SK-N-SH treated with all-trans-retinoic acid at 6 μM for 48 hours (cell line): ENCODE measurements around the gene EDC3.
"Not testable (repeated sequence)": the region's sequence is repeated elsewhere in the genome, so short reads cannot be mapped to it uniquely, and the experiment has no call there.

ENCODE experiments used
- ARNTL ChIP-seq: fragments of 450-650 bp; formaldehyde crosslinking; IDR thresholded peaks from 2 replicates; pipeline ENCODE4 v1.5.0; 2020; ENCODE audit warnings: low read depth, mild to moderate bottlenecking, moderate library complexity, borderline replicate concordance
- BACH2 ChIP-seq: fragments of 250-450 bp; sonication (Bioruptor Pico); IDR thresholded peaks from 2 replicates; pipeline ENCODE4 v1.9.0; 2021; ENCODE audit warnings: mild to moderate bottlenecking, borderline replicate concordance
- CREB5 ChIP-seq: fragments of 250-450 bp; sonication (Bioruptor Pico); IDR thresholded peaks from 2 replicates; pipeline ENCODE4 v1.5.1; 2020; ENCODE audit warnings: low read depth, mild to moderate bottlenecking, moderate library complexity
- CSDC2 ChIP-seq: fragments of 250-450 bp; sonication (Bioruptor Pico); IDR thresholded peaks from 2 replicates; pipeline ENCODE4 v1.5.0; 2020; ENCODE audit warnings: mild to moderate bottlenecking, moderate library complexity
- ESRRG ChIP-seq: fragments of 250-450 bp; sonication (Bioruptor Pico); IDR thresholded peaks from 2 replicates; pipeline ENCODE4 v1.6.1; 2021; ENCODE audit warnings: mild to moderate bottlenecking
- ISL1 ChIP-seq: fragments of 250-450 bp; sonication (Bioruptor Pico); IDR thresholded peaks from 2 replicates; pipeline ENCODE4 v2.1.2; 2022; ENCODE audit warnings: mild to moderate bottlenecking, moderate library complexity
- RARB ChIP-seq: fragments of 250-450 bp; sonication (Bioruptor Pico); IDR thresholded peaks from 2 replicates; pipeline ENCODE4 v1.8.0; 2021; ENCODE audit warnings: mild to moderate bottlenecking, moderate library complexity
- SNAI2 ChIP-seq: fragments of 250-450 bp; sonication (Bioruptor Pico); IDR thresholded peaks from 2 replicates; pipeline ENCODE4 v1.5.0; 2020; ENCODE audit warnings: mild to moderate bottlenecking, moderate library complexity
- ZFP3 ChIP-seq: fragments of 250-450 bp; sonication (Bioruptor Pico); IDR thresholded peaks from 2 replicates; pipeline ENCODE4 v1.5.0; 2020; ENCODE audit warnings: mild to moderate bottlenecking, moderate library complexity
- ZFP30 ChIP-seq: fragments of 450-650 bp; formaldehyde crosslinking; IDR thresholded peaks from 2 replicates; pipeline ENCODE4 v1.5.0; 2022; ENCODE audit warnings: mild to moderate bottlenecking, moderate library complexity
- ZNF565 ChIP-seq: fragments of 450-650 bp; formaldehyde crosslinking; conservative IDR thresholded peaks from 2 replicates; pipeline ENCODE4 v1.5.0; 2020; ENCODE audit warnings: low read depth, mild to moderate bottlenecking, moderate library complexity
- ZNF70 ChIP-seq: fragments of 450-650 bp; formaldehyde crosslinking; IDR thresholded peaks from 2 replicates; pipeline ENCODE4 v1.5.0; 2020; ENCODE audit warnings: mild to moderate bottlenecking, moderate library complexity
- TF ChIP-seq, protein P1 (sequence below): fragments of 250-450 bp; sonication (Bioruptor Pico); IDR thresholded peaks from 2 replicates; pipeline ENCODE4 v1.8.0; 2020; ENCODE audit warnings: mild to moderate bottlenecking, moderate library complexity, borderline replicate concordance
- TF ChIP-seq, protein P2 (sequence below): fragments of 250-450 bp; sonication (Bioruptor Pico); IDR thresholded peaks from 2 replicates; pipeline ENCODE4 v1.8.0; 2021; ENCODE audit warnings: low read depth, mild to moderate bottlenecking, moderate library complexity, borderline replicate concordance

- TF ChIP-seq ZNF70; ESRRG; BACH2 (CRISPR knock-in tag); ZFP30 (CRISPR knock-in tag); ARNTL (CRISPR knock-in tag); ISL1 (CRISPR knock-in tag); CSDC2 (CRISPR knock-in tag); ZFP3 (CRISPR knock-in tag); SNAI2 (CRISPR knock-in tag); RARB (CRISPR knock-in tag); CREB5 (CRISPR knock-in tag); ZNF565 (CRISPR knock-in tag): not testable (repeated sequence)
- TF ChIP-seq, protein P1, sequence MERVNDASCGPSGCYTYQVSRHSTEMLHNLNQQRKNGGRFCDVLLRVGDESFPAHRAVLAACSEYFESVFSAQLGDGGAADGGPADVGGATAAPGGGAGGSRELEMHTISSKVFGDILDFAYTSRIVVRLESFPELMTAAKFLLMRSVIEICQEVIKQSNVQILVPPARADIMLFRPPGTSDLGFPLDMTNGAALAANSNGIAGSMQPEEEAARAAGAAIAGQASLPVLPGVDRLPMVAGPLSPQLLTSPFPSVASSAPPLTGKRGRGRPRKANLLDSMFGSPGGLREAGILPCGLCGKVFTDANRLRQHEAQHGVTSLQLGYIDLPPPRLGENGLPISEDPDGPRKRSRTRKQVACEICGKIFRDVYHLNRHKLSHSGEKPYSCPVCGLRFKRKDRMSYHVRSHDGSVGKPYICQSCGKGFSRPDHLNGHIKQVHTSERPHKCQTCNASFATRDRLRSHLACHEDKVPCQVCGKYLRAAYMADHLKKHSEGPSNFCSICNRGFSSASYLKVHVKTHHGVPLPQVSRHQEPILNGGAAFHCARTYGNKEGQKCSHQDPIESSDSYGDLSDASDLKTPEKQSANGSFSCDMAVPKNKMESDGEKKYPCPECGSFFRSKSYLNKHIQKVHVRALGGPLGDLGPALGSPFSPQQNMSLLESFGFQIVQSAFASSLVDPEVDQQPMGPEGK (CRISPR knock-in tag), result not testable (repeated sequence)
- TF ChIP-seq, protein P2, sequence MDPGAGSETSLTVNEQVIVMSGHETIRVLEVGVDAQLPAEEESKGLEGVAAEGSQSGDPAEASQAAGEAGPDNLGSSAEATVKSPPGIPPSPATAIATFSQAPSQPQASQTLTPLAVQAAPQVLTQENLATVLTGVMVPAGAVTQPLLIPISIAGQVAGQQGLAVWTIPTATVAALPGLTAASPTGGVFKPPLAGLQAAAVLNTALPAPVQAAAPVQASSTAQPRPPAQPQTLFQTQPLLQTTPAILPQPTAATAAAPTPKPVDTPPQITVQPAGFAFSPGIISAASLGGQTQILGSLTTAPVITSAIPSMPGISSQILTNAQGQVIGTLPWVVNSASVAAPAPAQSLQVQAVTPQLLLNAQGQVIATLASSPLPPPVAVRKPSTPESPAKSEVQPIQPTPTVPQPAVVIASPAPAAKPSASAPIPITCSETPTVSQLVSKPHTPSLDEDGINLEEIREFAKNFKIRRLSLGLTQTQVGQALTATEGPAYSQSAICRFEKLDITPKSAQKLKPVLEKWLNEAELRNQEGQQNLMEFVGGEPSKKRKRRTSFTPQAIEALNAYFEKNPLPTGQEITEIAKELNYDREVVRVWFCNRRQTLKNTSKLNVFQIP (CRISPR knock-in tag), result not testable (repeated sequence)
Measured at GRCh38 chr15:74597146-74597705, 98.6 kb downstream of the EDC3 start.
